ENCODE results near the gene NDUFAF3.
A peak's percentile ranks its signal among the peaks of the same experiment; 100 is the strongest.

DNA sequence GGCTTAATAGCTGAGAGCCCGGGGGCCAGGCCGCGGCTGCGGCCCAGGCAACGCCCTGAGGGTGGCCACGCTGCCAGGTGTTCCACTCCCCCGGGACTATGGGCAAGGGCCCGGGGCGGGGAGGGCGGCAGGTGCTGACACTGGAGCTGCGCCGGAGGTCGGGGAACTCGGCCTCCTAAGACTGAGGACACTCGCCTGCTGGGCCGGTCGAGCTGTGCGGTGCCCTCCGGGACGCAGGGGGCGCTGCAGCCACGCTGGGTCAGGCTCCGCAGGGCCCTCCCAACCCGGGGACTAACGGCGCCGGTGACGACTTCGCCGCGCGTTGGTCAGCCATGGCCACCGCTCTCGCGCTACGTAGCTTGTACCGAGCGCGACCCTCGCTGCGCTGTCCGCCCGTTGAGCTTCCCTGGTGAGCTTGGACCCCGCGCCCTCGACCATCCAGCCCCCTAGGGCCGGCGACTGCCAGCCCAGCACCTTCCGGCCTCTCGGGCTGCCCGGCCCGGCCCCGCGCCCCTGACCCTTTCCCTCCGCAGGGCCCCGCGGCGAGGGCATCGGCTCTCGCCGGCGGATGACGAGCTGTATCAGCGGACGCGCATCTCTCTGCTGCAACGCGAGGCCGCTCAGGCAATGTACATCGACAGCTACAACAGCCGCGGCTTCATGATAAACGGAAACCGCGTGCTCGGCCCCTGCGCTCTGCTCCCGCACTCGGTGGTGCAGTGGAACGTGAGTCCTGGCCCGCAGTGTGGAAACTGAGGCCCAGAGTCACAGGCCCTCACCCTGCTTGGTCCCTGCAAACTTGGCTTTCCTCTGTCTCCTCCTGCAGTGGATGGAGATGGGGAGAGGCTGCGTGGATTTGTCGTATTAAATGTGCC, at the start of gene NDUFAF3:
- TF ChIP-seq, protein P1, sequence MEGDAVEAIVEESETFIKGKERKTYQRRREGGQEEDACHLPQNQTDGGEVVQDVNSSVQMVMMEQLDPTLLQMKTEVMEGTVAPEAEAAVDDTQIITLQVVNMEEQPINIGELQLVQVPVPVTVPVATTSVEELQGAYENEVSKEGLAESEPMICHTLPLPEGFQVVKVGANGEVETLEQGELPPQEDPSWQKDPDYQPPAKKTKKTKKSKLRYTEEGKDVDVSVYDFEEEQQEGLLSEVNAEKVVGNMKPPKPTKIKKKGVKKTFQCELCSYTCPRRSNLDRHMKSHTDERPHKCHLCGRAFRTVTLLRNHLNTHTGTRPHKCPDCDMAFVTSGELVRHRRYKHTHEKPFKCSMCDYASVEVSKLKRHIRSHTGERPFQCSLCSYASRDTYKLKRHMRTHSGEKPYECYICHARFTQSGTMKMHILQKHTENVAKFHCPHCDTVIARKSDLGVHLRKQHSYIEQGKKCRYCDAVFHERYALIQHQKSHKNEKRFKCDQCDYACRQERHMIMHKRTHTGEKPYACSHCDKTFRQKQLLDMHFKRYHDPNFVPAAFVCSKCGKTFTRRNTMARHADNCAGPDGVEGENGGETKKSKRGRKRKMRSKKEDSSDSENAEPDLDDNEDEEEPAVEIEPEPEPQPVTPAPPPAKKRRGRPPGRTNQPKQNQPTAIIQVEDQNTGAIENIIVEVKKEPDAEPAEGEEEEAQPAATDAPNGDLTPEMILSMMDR (IDR thresholded peaks at IDR 0.05), result peak; percentile 98 to 100 (median 98)
- TF ChIP-seq EP300 (IDR thresholded peaks at IDR 0.05) (peak; percentile 33 to 83), POLR2A (IDR thresholded peaks at IDR 0.05) (peak; percentile 77 to 84)

Measured in tibial nerve (tissue), 4 donors.